Loucy (cell line): ENCODE data around the gene MCC.

ENCODE experiments used
- CTCF ChIP-seq: fragments of 200-600 bp; sonication (generic); conservative IDR thresholded peaks from 2 replicates; pipeline ENCODE4 v1.5.1; 2014; ENCODE audit warnings: mild to moderate bottlenecking, antibody characterized with exemption, low read length
- EZH2phosphoT487 ChIP-seq: fragments of 200-600 bp; IDR thresholded peaks from 2 replicates; pipeline ENCODE4 v1.6.1; 2018; ENCODE audit warnings: antibody characterized with exemption, mild to moderate bottlenecking, moderate library complexity, borderline replicate concordance

GRCh38 chr5:113225259-113225658 lies 263.0 kb downstream of the MCC start:
- TF ChIP-seq CTCF (no peak), EZH2phosphoT487 (no peak)
